HG03460 (cell line): Measurements from ENCODE around the gene KCNQ5.
A peak's percentile ranks its signal among the peaks of the same experiment; 100 is the strongest.

ENCODE experiments used
- ATAC-seq: cut with Tn5 transposase; IDR thresholded peaks from one replicate; pipeline ENCODE4 v1.9.1; 2021; ENCODE audit not compliant: unreplicated experiment

KCNQ5 gene

DNA sequence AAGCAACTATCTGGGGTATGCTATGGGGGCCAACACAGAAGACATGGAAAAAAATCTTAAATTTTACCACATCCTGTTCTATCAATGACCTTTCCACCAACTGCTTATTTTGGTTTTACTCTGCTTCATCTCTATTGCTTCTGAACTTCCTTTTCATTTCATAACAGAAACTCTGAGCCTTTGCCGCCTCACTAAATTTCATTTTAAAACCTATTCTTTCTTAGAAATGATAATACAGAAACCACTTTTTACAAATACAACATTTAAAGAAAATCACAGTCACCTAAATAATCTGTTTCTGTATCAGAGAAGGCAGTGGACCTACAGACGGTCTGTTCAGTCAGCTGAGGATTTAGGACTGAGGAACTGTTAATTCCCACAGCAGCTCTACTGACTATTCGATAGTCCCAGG is 117.5 kb downstream of the KCNQ5 start:
- ATAC-seq: peak; percentile 51

GRCh38 chr6:72740135-72740534 is 118.3 kb downstream of the KCNQ5 start:
- peak; percentile 78 for ATAC-seq

GRCh38 chr6:72741083-72741482 is 119.2 kb downstream of the KCNQ5 start:
- no peak for ATAC-seq

DNA sequence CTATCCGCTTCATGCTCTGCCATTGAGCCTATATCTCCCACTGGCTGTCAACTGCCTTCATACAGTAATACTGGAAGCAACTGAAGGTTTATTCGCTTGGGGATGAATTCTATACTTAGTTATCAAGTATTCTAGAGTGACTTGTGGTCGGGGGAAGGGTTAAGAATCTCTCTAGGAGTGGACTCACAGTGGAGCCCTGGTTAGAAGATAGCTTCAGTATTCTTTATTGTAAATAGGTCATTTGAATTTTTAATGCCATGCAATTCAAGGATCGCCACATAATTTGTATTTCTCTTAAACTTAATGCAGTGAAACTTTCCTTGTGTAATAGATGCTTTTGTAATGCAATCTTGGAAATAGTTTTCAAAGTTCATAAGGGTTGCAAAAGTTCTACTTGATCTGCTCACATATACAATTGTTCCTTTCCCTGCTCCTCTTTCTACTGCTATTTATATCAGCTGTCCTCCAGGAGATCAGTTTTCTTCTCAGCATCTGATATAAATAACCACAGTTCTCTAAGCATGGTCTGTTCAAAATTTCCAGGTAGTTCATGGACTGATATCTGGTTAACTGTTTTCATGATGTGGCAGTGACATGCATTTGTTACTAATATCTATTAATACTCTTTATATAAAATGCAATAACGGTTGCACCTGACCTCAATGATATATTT is 120.3 kb downstream of the KCNQ5 start:
- ATAC-seq: no peak

DNA sequence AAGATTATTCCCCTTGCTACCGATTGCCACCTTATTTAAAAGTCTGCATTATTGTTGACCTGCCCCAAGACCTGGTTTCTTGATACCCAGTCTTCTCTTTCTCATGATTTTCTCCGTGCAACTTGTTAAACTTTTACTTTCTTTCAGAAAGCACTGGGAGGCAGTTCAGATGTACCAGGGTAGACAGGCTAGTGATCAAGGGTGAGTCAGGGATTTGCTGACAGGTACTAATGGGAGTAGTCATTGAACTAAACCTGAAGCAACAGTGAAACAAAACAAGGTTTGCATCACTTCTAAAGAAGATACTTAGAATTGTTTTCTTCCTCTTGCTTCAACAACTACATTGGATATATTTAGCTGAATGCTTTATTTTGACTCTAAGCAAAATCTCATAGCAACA is 124.4 kb downstream of the KCNQ5 start:
- no peak for ATAC-seq

DNA sequence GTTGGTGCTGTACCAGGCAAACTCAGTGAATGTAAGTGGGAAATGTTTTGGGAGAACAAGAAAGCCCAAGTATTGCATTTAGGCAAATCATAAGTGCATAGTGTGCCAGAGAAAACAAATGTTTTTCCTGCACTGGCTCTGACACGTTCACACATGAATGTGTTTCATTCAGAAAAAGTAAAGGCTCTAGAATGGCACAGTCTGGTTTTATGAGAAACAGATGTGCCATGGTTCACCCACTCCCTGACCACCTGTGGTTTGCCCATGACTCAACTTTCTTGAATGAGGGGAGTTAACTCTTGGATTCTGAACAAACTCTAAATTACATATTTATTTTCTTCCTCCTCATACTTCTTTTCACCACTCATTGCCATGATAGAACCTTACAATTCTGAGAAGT is 126.9 kb downstream of the KCNQ5 start:
- no peak for ATAC-seq

DNA sequence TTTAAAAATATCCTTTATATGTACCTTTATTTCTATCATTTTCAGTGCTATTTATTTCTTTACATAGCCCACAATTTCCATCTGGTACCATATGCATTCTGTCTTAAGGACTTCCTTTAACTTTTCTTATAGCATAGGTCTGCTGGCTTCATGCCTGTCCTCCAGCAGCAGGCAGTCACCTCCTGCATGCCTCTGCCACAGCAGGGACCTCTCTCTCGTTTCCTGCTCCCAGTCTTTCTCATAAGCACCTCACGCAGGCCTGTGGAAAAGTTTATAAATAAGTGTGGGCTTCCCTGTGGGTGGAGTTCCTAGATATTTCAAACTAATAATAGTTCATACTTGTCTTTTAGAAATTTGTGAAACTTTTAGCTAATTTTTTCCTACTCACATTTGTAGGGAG is 133.9 kb downstream of the KCNQ5 start:
- no peak for ATAC-seq

GRCh38 chr6:72757048-72757447 is 135.2 kb downstream of the KCNQ5 start:
- no peak for ATAC-seq

- no peak for ATAC-seq
Measured at GRCh38 chr6:72757926-72758325, 136.1 kb downstream of the KCNQ5 start.

DNA sequence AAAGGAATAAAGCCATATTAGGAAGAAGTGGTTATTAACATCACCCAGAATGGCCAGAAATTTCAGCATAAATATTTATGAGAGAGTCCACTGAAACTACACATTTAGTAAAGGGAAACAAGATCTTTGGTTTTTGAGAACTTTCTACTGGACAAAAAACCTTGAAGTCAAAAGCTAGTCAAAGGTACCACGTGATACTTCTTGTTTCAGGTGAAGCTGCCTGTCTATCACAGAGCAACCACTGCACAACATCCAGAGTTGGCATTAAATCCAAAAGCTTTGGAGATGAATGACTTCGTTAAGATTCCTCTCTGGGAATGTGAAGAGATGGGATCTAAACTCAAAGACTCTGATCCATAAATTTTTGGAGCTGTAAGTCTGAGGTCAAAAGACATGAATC is 137.0 kb downstream of the KCNQ5 start:
- ATAC-seq: no peak

DNA sequence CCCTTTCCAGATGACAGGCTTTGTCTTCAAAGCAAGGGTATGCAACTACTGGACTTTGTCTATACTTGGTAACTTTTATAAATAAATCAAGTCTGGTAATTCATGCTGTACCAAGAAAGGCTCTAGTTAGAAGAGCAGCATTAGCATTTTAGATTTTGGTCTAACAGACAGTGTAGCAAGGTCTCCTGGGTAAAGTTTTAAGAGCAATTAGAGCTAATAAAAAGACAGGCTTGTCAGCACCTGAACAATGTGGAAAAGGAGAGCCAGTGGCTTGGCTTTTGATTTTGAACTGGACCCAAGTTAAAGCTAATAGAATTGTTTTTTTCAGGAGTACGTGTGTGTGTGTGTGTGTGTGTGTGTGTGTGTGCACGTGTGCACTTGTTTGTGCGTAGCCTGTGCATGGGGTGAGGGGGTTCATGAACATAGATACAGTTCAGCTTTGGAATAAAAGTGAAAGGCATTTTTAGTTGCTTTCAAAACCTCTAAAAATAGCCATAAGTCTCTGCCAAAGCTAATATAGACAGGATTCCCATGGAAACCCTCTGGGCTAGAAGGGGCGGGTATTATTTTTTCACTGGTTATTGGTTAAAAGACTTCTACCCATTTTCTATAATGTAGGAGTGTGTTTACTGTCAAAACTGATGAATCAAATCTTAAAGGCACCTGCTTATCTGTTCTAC is 138.4 kb downstream of the KCNQ5 start:
- no peak for ATAC-seq

DNA sequence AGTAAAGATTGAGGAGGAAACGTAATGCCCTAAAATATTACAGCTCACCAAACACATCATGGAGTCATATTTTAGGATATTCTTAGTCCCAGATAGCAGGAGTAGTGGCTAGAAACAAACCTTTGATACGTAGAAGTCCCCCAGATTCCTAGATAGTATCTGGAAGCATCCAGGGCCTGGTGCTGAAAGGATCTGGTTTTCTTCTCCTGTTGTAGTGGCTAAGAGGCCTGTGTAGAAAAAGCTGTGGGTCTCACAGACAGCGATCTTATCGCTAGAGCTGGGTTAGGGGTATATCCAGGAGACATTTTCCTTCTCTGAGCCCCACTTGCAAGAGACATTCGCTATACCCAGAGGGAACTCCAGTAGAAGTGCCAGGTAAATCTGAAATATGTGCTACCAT is 139.9 kb downstream of the KCNQ5 start:
- ATAC-seq: no peak

- ATAC-seq: peak; percentile 72
Measured at GRCh38 chr6:72769459-72770125, 147.7 kb downstream of the KCNQ5 start.

DNA sequence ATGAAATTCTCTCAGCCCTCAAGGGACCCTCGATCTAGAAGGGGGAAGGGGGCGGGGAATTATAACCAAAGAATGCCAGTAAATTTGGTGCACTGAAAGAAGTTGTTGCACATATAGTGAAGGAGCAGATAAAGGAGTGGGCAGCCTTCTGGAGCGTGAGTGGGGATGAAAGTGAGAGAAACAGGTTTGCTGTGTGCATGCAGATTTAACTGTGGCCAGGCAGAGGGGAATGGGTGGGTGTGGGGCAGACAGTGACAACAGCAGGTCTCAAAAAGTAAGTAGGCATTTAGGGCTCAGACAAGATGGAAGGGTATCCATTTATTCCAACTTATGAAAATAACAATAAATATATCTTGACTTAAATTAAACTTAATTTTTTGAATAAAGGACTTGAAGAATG is 149.1 kb downstream of the KCNQ5 start:
- no peak for ATAC-seq

- ATAC-seq: no peak
Measured at GRCh38 chr6:72776456-72776855, 154.6 kb downstream of the KCNQ5 start.

GRCh38 chr6:72781624-72782023 is 159.8 kb downstream of the KCNQ5 start:
- no peak for ATAC-seq

DNA sequence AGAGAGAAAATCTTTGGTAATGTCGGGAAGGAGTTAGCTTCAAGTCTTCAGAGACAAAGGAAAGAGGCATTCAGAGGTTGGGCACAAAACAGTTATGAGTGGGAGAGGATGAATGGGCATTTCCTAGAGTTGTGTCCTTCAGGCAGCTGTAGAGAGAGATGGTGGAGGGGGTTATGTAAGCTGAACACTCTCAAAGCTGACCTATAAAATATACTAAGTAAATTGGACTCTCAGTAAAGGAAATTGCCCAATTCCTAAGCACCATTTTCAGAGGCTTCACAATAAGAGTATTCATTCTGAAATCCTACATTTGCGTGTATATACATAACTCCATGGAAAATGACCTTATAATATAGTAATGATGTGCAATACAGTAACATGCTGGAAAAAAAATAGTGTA is 161.2 kb downstream of the KCNQ5 start:
- no peak for ATAC-seq

DNA sequence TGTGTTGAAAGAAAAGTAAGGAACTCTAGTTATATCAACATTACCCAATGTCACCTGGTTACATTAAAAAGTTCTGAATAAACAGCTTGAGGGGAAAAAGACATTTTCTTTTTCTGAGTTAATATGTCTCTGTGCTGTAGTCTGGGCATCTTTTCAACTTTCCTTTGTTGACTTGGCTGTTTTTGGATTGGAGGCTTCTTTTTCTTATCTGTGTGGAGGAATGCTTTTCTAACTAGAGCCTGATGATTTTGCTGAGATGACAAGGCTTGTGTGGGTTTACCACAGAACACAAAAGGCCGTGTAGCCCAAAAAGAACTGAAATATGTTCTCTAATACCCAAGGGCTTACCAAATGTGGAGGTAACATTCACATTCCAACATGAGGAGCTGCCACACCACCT is 161.8 kb downstream of the KCNQ5 start:
- no peak for ATAC-seq

- ATAC-seq: no peak
Measured at GRCh38 chr6:72784071-72784470, 162.2 kb downstream of the KCNQ5 start.

DNA sequence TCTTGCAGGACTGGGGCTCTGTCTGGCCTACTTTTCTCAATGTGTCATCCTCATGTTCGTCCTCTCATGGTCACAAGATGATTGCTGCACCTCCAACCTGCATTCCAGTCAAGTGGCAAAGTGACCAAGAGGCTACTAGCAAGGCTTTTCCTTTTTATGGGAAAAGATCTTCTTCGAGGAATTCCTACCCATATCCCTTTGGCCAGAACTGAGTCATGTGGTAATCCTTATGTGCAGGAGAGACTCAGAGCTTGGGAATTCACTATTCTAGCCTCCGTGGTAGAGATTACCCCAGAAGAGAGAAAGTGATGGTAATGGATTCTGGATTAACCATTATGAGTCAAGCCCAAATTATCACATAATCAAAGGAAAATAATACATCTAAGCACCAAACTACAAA is 162.7 kb downstream of the KCNQ5 start:
- no peak for ATAC-seq

DNA sequence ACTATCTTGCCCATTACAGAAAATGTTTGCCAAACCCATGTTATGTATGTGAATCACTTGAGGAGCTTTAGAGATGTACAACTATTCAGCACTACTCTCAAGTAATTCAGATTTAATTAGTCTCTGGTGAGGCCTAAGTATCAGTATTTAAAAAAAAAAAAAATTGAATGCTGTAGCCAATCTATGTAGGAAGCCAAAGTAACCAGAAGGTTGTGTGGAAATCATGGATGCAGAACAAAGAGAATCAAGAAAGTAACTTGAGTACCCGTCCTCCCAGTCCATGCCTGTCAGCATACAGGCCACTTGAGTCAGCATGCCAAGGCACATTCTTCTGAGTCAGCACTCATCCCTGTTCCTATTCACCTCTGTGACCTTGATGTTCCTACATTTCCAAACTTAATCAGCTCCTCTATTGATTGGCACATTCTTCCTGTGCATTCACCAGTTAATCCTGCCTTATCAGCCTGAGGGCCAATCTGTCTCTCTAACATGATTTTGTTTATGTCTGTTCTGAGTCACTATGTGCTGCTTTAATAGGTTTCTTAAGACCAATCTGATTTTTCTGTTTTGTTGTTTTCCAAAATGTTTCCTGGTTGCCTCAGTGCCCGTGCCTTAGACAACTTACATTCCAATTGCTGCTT is 165.6 kb downstream of the KCNQ5 start:
- no peak for ATAC-seq

DNA sequence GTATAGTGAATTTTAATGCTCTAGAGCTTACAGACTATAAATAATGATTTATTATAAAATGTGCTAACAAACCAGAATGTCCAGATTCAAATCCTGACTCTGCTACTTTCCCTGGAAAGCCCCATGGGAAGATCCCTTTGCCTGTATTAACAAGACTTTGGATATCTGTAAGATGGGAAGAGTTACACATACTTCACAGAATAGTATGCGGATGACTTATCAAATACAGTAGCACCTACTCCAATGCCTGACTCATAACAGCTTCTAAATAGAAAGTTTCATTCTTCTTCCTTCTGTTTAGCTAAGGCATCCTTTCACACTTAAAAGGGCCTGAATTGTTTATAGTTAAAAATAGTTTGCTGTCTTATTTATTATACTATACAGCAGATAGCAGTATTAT is 166.3 kb downstream of the KCNQ5 start:
- no peak for ATAC-seq
